Measurements from ENCODE around the gene FAM184A.

FAM184A gene

DNA sequence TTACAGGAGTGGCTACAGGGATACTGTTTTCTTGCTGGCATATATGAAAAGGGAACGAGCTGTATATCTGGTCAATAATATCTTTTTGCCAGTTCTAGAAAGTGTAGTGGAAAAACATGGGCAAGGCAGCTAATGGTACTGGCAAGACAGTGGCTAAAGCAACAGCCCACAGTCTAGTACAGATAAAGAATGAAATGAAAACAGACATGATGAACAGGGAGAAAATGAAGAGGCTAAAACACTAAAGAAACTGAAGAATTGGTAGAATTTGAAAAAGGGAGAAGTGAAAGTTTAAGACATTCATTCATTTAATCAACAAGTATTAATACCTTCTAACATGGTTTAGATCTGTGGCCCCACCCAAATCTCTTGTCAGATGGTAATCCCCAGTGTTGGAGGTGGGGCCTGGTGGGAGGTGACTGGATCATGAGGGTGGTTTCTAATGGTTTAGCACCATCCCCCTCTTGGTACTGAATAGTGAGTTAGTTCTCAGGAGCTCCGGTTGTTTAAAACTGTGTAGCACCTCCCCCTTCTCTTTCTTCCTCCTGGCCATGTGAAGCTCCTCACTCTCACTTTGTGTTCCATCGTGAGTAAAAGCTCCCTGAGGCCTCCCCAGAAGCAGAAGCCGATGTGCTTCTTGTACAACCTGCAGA, 18.1 kb downstream of the FAM184A start:
- no peak for DNase-seq

DNA sequence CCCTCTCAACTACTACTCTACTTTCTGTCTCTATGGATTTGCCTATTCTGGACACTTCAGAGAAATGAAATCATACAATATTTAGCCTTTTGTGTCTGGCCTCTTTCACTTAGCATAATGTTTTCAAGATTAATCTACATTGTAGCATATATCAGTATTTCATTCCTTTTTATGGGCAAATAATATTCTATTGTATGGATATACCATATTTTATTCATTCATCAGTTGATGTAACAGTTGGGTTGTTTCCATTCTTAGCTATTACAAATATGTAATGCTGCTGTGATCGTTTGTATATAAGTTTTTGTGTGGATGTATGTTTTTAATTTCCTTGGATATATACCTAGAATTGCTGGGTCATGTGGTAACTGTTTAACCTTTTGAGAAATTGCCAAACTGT, 23.4 kb downstream of the FAM184A start:
- DNase-seq = no peak

DNA sequence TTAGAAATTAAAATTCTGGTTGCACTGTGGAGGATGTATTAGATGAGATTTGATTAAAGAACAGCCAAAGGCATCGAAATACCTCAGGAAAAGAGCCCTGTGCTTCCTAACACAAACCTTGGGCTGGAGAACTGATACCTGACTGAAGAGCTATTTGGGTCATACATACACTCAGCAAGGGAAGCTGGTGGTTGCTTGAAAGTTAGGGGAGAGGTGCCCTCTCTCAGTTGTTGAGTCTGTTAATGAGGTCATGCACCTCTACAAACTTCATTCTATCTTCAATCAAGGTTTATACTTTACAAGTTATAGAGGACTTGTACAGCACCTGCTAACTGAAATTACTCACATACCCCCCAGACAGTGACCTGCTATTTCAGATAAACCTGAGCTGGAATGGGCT, 25.5 kb downstream of the FAM184A start:
- no peak for DNase-seq

DNA sequence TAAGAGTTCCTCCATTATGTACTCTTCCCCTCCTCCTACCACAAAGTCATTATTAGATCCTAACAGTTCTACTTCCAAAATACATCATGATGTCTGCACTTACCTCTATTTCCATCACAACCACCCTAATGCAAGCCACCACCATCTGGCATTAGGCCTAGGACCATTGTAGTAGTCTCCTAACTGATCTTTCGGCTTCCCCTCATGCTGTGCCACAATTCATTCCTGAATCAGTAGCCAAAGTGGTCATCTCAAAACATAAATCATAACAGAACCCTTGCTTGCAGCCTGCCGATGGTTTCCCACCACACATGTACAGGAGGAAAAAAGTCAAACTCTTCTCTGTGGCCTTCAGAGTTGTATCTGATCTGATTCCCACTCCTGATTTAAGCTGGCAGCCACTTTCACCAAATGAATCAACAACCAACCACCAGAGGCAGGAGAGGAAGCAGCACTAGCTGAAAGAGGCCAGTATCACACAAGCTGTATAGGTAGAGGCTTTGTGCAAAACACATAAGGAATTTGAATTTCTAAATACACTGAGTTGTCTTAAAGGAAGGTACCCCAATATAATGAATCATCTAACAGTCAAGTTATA, 26.1 kb downstream of the FAM184A start:
- DNase-seq = no peak

DNA sequence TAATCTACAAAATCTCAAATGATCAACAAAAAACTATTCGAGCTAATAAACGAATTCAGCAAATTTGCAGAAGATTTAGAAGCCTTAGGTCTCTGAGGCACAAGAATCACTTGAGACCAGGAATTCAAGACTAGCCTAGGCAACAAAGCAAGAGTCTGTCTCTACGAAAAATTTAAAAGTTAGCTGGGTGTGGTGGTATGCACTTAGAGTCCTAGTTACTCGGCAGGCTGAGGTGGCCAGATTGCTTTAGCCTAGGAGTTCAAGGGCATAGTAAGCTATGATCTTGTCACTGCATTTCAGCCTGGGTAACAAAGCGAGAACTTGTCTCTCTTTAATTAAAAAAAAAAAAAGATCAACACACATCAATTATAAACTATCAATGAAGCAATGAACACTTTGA, 34.2 kb downstream of the FAM184A start:
- no peak for DNase-seq

DNA sequence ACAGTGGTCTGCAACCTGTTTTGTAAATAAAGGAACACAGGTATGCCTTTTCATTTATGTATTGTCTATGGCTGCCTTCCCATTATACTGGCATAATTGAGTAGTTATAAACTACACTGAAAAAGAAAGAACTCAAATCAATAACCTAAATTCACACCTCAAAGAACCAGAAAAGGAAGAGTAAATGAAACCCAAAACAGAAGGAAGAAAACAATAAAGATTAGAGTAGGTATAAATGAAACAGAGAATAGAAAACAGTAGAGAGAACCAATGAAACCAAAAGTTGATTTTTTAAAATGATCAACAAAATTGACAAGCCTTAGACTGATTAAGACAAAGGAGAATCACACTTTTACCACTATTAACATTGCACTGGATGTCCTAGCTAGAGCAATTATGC, 34.7 kb downstream of the FAM184A start:
- DNase-seq = no peak

DNA sequence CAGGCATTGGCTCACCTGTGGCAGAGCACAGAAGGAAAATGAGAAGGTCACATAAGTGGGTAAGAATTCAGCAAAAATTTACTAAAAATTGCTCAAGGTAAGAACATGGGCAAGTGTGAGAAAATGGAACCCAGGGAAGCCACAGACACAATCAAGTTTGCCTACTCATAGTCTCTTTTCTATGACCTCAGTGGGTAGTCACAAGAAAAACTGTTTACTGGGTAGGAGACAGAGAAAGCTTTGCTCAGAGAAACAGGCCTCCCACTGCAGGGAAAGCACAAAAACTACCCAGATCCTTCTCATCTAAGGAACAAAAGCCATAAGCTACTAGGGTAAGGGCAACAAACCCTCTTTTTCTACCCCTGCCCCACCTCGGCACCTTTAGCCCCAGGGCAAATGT, 35.2 kb downstream of the FAM184A start:
- no peak for DNase-seq

DNA sequence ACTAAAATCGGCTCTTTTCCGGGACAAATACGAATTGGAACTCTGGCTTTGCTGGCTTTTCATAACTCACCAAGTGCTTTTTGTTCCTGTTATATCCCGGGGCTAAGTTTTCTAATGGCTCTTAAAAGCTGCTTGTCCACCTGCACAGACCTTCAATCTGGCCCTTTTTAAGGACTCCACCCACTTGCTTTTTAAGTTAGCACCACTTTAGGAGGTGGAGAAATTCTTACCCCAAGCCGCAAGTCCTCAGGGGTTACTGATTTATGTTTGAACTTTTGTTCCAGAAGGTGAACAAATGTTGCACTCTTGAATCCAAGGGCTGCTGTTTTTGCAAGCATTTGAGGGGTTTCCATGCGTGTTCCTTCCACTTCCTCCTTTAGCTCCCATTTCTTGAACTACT, 37.8 kb downstream of the FAM184A start:
- no peak for DNase-seq

DNA sequence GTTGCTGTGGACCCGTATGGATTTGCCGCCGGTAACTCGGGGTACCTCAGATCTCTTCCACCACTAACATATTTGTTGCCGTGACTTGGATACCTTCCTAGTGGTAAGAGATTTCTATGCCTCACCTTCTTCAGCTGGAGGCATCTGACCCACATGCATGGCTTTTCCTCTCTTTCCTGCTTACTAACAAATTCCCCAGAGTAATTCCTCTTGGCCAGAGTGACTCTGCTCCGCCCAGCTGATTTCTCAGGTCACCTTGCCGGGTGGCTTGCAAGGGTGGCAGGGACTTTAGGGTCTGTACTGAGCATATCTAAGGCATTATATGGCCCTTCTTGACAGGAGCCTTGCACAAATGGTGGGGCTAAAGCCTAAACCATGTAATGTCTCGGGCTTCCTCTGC, 38.2 kb downstream of the FAM184A start:
- no peak for DNase-seq

DNA sequence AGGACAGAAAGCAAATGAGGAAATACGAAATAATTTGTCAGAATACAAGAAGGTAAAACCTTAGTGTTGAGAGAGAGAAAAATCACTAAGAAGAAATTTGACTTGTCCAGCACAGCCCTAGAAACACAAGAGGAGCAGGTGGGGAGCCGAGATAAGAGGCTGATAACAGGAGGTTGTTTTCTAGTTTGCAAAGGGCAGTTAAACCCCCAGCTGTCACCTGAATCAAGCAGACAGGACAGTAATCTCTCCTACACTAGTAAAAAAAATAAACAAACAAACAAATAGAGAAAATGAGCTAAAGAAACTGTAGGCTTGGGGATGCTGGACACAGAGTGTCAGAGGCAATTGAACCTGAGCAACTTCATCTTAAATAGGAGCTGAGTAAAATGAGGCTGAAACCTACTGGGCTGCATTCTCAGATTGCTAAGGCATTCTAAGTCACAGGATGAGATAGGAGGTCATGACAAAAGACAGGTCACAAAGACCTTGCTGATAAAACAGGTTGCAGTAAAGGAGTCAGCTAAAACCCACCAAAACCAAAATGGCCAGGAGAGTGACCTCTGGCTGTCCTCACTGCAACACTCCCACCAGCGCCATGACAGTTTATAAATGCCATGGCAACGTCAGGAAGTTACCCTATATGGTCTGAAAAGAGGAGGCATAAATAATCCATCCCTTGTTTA, 40.4 kb downstream of the FAM184A start:
- DNase-seq = no peak

DNA sequence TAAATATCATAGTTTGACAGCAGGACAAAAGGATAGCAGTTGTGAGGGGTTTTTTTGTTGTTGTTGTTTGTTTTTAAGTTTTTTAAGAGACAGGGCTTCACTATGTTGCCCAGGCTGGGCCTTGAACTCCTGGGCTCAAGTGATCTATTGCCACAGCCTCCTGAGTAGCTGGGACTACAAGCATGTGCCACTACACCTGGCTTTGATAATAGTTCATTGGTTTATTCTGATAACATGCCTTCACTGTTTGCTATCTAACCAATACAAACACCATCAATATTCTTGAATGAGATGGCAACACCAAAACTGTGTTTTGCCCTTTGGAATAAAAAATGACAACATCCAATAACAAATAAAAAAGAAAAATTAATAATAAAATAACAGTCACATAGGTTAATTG, 41.2 kb downstream of the FAM184A start:
- no peak for DNase-seq

DNA sequence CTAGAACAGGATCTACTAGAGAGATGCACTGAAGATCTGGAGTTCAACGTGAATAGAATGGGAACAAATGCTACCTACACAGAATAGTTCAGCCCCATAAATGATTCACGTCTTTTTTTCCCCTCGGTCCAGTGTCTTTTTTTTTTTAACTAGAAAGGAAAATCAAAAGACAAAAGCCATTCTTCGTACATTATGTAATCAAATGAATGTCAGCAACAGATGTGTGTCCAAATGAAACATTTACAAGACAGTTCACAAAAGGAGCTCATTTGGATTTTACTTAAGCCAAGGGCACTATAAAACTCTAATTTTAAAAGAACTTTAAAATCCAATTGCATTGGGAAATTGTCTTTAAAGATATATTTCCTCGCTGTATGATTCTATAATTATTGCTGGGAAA, 42.4 kb downstream of the FAM184A start:
- DNase-seq = no peak

DNA sequence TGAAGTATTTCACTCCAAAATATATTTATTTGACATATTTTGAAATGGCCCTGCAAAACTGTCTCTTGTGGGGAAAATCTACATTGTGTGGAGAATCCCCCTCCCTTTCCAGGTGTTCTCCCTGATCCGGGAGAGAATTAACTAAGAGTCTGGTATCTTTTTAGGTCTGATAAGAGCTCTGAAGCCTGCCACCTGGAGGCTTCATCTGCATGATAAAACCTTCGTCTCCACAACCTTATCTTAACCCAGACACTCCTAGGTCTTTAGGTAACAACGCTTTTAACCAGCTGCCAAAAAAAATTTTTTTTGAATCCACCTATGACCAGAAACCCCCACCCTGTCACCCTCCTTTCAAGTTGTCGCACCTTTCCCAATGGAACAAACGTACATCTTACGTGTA, 43.0 kb downstream of the FAM184A start:
- no peak for DNase-seq

DNA sequence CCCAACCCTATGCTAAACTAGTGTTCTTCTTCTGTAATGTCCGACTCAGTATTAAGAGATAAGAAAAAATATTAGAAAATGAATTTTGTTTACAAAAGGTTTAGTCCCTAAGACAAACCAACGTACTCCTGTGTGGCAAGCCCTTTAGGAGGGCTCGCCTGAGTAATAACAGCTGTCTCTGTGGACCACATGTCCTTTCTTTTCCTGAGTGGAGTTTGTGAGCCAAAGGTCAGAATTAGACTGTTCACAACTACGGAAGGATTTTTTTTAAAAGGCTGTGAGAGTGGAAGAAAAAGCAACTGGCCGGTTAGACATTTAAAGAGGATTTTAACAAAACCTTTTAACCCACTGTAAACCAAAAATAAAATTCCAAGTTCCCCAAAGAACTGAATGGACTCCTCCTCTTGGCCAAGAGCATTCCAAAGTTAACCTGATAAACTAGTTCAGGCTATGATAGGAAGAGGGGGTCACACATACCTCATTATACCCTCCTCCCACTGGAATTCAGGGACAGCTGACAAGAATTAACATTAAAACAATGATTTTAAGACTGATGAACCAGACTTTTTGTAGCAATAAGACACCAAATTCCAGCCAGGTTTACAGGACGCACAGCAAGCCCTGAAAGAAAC, 43.5 kb downstream of the FAM184A start:
- no peak for DNase-seq

DNA sequence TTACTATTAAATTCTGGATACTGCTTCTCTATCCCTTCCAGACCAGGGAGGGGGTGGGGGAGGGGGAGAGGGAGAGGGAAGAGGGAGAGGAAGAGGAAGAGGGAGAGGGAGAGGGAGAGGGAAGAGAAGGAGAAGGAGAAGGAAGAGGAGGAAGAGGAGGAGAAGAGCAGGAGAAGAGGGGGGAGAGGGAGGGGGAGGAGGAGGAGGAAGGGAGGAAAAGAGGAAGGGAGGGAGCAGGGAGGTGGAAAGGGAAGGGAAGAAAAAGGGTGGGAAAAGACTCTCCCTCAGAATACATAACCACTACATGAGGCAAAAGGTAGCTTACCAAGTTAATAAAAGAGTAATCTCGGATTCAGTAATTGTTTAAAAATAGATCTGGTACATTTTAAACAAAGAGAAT, 46.0 kb downstream of the FAM184A start:
- no peak for DNase-seq

DNA sequence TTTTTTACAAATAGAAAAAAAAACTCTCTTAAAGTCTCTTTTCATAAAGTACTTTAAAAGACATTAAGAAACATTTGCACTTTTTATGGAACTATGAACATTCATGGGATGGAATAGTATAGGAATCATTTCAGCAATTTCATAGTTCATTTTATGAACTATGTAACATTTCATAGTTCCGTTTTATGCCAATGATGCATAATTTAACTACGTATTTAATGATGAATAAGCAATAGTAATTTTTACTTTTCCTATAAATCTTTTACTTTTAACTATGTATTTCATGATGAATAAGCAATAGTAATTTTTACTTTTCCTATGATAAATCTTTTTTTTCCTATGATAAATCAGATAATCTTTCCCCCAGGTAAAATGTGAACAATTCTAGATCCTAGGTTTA, 47.7 kb downstream of the FAM184A start:
- DNase-seq = no peak

DNA sequence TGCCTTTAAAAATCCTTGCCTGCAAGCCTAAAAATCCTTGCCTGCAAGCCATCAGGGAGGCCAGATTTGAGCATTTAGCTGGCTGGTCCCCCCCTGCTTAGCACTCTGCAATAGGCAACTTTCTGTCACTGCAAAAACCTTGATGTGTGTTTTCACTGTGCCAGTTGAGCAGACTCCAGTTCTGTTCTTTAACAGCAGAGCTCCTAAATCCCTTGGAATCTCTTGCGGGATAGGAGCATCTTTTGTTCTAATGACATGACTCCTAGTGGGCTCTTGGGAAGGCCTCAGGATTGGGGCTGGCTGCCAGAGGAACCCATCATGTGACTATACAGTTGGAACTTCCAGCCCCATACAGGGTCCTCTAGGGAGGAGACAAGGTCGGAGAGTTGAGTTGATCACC, 50.4 kb downstream of the FAM184A start:
- no peak for DNase-seq

DNA sequence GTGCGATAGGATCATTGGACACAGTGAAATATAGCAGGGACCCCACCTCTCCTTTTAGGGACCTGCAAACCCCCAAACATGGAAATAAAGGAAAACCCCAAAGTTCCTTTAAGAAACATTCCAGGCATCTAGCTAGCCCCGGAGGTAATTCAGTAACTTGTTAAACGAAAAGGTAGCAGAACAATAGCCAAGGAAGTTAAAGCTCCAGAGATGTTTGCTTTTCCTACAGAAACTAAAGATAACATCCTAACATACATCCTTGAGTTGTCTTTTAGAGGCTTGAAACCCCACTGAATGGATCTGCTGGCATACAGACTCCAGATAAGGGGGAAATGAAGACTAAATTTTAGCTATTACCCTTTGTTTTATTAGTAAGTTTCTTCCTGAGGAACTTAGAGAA, 51.0 kb downstream of the FAM184A start:
- no peak for DNase-seq

DNA sequence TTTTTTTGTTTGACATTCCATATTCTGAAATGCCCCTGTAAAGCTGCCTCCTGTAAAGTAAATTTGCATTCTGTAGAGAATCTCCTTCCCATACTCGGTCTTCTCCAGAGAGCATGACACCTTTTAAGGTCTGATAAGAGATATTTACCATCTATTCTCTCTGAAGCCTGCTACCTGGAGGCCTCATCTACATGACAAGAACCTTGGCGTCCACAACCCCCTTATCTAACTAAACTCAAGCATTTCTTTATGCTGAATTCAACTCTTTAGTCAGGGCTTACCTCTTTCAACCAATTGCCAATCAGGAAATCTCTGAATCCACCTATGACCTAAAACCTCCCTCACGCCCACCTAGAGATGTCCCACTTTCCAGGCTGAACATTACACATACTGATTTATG, 51.6 kb downstream of the FAM184A start:
- DNase-seq = no peak

DNA sequence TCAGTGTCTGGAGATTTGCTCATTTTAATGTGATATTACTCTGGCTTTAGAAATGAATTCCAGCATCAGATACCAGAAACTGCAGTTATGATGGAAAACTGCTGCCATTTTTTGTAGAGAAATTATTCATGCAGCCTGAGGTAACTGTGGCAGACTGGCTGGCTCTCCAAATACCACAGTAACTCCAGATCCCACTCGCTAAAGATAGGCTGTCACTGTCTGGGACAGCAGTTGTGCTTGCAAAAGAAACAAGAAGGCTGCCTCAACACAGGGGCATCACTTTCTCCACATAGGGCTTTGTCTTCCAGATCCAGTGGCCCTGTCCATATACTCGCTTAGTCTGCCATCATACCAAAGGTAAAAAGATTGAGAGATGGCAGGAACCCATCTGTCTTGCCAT, 52.7 kb downstream of the FAM184A start:
- DNase-seq = no peak

DNA sequence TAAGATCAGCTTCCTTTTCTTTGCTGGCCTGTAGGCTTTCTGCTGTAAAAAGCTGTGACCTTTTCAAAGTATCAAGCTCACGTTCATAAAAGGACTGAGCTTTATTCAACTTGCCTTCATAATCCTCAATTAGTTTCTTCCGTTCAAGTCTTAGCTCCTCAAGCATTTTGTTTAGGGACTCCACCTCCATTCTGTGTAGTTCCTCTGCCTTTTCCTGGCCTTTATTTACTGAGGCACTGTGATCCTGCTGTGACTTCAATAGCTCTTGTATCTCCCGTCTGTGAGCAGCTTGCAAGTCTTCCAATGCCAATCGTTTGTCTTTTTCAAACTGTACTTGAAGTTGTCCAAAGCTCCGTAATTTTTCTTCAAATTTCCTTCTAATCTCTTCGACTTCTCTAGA, 54.4 kb downstream of the FAM184A start:
- DNase-seq = no peak

DNA sequence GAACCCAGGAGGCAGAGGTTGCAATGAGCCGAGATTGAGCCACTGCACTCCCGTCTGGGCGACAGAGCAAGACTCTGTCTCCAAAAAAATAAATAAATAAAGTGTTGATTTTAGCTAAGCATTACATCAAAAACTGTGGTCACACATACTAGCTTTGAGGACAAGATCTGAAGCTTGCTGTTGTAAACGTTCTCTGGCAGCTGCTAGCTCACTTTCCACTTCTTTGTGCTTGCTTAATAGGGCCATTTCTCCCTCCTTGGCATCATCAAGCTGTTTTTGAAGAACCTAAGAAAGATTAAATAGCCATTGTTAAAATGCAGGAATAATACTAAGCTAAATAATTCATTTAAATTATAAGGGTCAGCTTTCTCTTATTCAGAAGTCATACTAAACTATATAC, 55.7 kb downstream of the FAM184A start:
- DNase-seq = no peak

DNA sequence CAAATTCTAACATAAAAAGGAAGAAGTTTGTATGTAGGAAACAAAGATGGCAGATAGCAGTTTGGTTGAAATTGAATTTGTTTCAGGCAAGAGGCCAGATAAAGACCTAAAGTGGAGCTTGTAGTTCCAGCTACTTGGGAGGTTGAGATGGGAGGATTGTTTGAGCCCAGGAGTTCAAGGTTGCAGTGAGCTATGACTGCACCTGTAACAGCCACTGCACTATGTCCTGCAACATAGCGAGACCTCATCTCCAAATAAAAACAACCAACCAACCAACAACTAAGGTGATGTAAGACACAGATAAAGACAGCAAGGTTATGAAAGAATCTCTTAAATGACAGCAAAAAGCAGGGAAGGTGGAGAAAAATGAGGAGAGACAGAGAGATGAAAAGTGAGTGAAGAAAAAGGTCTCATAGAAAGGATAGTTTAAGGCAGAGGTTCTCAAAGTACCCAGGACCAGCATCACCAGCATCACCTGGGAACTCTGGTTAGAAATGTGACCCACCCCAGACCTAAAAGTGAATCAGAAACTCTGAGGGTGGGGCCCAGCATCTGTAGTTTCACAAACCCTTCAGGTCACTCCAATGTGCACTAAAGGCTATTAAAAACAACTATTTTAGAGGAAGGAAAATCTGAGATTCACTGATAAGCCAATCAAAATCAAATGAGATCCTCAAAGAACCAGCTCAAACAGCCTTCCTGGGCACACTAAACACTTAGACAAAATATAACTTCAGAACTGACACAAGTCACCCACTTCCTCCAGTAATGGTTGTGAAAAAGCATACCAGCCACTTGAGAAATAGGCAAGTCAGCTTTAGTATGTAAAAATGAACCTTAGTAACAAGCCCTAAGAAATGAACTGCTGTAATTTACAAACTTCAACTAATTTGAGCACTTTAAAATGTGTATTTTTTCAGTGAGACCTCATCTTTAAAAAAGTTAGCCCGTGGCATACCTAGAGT, 57.6 kb downstream of the FAM184A start:
- DNase-seq = peak in 1 of 4 experiments; percentile 3

All from suppressor macrophage (primary cell).